GM12892 (cell line): Measurements from ENCODE around the gene PODXL.
A peak's percentile ranks its signal among the peaks of the same experiment; 100 is the strongest.
"Not testable (repeated sequence)": the region's sequence is repeated elsewhere in the genome, so short reads cannot be mapped to it uniquely, and the experiment has no call there.

Source experiments
- DNase-seq: peaks from one replicate; pipeline ENCODE4 v3.0.0; 2011; ENCODE audit not compliant: insufficient read length
- FAIRE-seq: peaks from 2 replicates; lab custom pipeline; 2011; peaks lifted over from hg19 to GRCh38; lab: Jason Lieb, UNC
- POLR2A ChIP-seq: IDR thresholded peaks from 2 replicates; pipeline ENCODE4 v1.6.1; 2011; ENCODE audit warnings: low read depth, low read length, control low read depth
- POLR2AphosphoS5 ChIP-seq: IDR thresholded peaks from 2 replicates; pipeline ENCODE4 v1.6.1; 2011; ENCODE audit warnings: low read depth, low read length, control low read depth
- TAF1 ChIP-seq: IDR thresholded peaks from 2 replicates; pipeline ENCODE4 v1.6.1; 2011; ENCODE audit warnings: low read depth, mild to moderate bottlenecking, control low read depth, low read length, borderline replicate concordance

Gene PODXL

GRCh38 chr7:131466735-131467365 lies 89.6 kb downstream of the PODXL start:
- FAIRE-seq: no peak
- TF ChIP-seq TAF1: no peak
- TF ChIP-seq POLR2A: no peak
- no peak for TF ChIP-seq POLR2AphosphoS5

GRCh38 chr7:131462715-131463114 lies 93.7 kb downstream of the PODXL start:
- DNase-seq, FAIRE-seq: not testable (repeated sequence)

More at GRCh38 chr7:131466735-131467365, 89.6 kb downstream of the PODXL start:
- DNase-seq: no peak

GRCh38 chr7:131462059-131462458 lies 94.4 kb downstream of the PODXL start:
- peak; percentile 24 for FAIRE-seq
- no peak for TF ChIP-seq POLR2A
- no peak for DNase-seq

DNA sequence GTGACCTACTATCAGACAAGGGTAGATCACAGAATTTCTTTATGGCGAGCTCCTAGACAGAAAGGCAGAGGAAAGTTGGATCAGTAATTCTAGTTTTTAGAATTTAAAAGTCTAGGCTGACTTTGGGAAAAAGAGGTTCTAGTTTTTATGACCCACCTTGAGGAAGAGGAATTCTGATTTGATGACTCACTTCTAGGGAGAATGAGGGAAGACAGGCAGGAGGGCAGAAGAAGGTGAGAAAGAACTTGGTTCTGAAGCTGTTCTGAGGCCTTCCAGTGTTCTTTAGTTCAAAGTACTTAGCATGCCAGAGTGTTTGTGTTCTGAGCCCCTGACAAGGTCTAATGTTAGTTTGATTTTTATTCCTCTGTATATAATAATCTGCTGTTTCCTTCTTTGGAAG lies 97.2 kb downstream of the PODXL start:
- DNase-seq: no peak
- no peak for FAIRE-seq
- TF ChIP-seq POLR2AphosphoS5: no peak
- no peak for TF ChIP-seq POLR2A
- no peak for TF ChIP-seq TAF1

GRCh38 chr7:131456338-131456737 lies 100.1 kb downstream of the PODXL start:
- FAIRE-seq (no peak), DNase-seq (no peak)
- TF ChIP-seq POLR2A: no peak

- FAIRE-seq: no peak
- no peak for DNase-seq
- TF ChIP-seq POLR2AphosphoS5 (no peak), TAF1 (no peak), POLR2A (no peak)
These were observed 100.9 kb downstream of the PODXL start for GRCh38 chr7:131455546-131455945.

GRCh38 chr7:131455001-131455400 lies 101.4 kb downstream of the PODXL start:
- DNase-seq (no peak), FAIRE-seq (no peak)
- TF ChIP-seq POLR2AphosphoS5 (no peak), TAF1 (no peak), POLR2A (no peak)

GRCh38 chr7:131454498-131454897 lies 101.9 kb downstream of the PODXL start:
- no peak for FAIRE-seq
- DNase-seq: no peak
- TF ChIP-seq TAF1 (no peak), POLR2A (no peak), POLR2AphosphoS5 (no peak)
